HG03135 (cell line): ENCODE results near the gene CWC25.

Source experiments
- ATAC-seq: cut with Tn5 transposase; IDR thresholded peaks from one replicate; pipeline ENCODE4 v1.9.1; 2021; ENCODE audit warnings: mild to moderate bottlenecking, moderate library complexity; ENCODE audit not compliant: unreplicated experiment

CWC25 gene

DNA sequence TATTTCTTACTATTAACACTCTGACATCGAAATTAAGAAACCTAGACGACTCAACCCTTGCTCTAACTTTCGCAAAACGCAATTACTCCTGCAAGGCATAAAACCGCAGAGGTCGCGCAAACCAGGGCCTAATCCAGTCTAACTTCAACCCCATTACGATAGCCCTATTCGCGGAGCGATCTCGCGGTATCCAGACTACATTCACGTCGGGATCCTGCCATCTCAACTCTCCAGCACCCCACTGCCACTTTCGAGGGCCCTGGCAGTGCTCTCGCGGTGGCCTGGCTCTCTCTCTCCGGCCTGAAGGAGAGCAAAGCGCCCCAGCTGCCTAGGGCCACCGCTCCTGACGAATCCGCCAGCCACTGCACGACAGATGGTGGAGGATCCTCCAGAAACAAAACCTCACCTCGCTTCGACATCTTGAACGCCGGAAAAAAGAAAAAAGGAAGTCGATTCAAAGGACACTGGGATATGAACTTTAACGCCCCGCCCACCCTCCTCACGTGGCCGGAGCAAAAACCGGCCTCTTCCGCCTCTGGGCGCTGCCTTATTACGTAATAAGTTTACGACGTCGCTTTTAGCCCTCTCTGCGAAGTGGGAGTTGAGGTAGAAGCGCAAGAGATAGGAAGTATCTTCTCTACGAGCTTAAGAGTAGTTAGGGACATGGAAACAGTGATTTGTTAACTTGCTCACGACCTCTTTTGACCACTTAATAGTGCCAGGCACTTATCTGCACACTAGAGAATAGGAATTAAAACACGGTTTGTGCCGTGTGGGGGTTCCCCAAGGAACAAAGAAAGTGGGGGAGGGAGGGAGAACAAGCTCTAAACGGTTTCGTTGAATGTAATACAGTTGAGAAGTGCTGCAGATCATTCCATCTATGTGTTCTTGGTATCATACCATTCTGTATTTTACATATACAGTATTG is 28.4 kb upstream of the CWC25 start, which contains the start of gene RPL23:
RPL23 (minus strand) TSS at position 430 of the 928 bp plus-strand sequence; CDS start at position 419, 11 bp downstream.
- peak; percentile 81 for ATAC-seq

DNA sequence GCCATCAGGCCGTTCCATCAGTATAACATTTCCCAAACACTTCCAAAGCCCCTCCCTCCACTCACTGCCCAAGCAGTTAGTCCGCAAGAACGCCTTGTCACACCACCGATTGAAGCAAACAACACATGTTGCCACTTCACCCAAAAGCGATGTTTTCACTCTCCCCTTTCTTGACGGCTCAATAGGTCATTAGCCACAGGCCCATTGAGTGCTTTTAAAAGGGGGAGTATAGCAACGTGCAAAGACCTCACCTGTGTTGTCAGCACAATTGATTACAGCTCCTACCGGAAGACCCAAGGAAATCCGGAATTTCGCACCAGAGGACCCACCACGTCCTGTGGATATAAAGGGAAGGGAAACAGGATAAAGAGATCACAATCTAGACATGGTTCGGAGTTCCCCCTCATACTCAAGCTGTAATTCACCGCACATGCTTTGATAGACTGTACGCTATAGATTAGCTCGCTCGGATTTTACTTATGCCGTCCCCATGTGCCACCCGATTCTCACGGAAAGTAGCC is 27.7 kb upstream of the CWC25 start:
- ATAC-seq: no peak

- no peak for ATAC-seq
Measured at GRCh38 chr17:38851434-38851833, 26.3 kb upstream of the CWC25 start.

- no peak for ATAC-seq
Measured at GRCh38 chr17:38850374-38850773, 25.3 kb upstream of the CWC25 start.

DNA sequence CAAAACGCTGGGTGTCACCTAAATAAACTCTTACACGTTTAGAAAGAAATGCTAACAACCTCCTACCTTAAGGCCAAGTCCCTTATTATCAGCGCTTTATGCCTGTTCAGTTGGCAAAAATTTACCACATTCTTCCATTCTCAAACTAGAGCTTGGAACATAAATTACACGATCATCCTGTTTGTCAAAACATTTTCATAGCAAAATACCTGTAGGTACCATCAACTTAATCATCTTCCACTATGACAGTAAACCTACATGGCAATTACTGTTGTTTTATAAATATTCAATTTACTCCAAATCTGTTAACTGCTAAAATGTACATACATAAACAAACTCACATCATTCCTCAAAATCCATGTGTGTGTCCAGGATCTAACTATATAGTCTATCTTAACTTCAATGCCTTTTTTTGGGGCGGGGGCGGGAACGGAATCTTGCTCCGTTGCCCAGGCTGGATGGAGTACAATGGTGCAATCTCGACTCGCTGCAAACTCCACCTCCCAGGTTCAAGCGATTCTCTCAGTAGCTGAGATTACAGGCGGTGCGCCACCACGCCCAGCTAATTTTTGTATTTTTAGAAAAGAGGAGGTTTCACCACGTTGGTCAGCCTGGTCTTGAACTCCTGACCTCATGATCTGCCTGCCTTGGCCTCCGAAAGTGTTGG is 24.0 kb upstream of the CWC25 start:
- no peak for ATAC-seq

DNA sequence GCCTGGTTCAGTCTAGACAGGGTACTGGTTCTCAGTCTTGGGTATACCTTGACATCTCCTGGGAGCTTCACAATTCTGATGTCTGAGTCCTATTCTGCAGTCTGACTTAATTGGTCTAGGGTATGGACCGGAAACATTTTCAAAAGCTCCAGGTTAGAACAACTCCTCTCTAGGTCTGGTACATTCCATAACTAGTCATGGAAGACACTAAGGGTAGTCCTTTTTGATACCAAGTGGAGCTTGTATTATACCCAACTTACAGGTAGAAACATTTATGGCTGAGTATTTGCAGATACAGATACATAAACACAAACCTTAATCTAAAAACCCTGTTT is 23.4 kb upstream of the CWC25 start:
- no peak for ATAC-seq

DNA sequence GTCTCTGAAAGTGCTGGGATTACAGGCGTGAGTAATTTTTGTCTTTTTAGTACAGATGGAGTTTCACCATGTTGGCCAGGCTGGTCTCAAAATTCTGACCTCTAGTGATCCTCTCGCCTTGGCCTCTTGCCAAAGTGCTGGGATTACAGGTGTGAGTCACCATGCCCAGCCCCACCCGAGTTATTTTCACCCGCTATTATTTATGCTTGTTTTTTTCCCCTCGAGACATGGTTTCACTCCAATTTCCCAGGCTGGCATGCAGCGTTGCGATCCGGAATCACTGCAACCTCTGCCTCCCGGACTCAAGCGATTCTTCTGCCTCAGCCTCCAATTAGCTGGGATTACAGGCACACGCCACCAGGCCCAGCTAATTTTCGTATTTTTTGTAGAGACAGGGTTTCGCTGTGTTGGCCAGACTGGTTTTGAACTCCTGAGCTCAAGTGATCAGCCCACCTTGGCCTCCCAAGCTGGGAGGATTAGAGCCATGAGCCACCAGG is 19.2 kb upstream of the CWC25 start:
- no peak for ATAC-seq

DNA sequence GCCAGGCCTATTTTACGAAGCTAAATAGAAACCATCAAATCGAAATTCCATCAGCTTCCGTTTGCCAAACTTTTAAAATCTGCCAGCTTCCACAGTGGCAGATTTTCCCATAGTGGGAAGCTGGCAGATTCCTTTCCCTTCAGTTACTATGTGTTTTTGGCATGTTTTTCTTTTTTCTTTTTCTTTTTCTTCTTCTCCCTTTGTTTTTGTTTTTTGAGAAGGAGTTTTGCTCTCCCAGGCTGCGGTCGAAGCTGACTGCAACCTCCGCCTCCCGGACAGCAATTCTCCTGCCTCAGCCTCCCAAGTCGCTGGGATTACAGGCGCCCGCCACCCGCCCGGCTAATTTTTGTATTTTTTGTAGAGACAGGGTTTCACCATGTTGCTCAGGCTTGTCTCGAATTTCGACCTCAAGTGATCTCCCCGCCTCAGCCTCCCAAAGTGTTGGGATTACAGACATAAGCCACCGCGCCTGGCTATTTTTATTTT is 684 bp upstream of the CWC25 start:
- no peak for ATAC-seq

GRCh38 chr17:38815576-38816193 is 9.4 kb downstream of the CWC25 start:
- ATAC-seq: no peak

DNA sequence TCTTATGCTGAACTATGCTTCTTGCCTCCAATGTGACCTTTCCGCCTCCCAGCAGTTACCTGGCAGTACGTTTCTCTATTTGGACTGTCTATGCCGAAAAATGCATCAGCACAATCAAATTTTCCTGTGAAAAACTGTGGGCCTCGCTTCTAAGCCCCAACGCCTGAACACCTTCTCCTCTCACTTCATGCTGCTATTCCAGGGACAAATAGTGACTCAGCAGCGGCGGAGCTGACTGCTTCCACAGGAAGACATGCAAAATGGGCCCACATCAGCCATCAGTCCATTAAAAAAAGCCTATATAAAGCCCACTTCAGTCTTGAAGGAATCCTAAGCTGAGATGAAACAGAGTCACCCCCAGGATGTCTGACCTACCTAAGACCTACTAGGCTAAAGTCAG is 15.3 kb downstream of the CWC25 start:
- ATAC-seq: no peak

DNA sequence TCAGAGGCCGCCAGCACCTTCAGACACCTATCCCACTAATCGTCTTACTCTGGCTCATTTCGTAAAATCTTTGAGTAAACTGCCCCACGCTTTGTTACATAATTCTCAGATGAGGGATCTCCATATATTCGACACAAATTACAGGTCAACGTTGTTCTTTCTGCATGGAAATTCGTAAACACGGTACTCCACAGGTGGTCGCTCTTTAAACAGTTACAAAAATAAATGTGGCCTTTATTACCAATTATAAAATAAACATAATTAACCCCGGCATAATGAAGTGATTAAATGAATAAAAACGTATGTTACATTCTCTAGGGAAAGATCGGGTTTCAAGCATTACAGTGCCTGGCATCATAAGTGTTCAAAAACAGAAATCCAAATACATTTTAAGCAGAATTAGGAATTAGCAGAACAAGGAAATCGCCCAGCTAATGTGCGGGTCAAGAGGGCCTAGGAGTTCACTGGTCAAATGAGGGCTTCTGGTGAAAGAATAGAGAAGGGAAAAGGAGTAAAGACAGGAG is 24.8 kb downstream of the CWC25 start:
- ATAC-seq: no peak

DNA sequence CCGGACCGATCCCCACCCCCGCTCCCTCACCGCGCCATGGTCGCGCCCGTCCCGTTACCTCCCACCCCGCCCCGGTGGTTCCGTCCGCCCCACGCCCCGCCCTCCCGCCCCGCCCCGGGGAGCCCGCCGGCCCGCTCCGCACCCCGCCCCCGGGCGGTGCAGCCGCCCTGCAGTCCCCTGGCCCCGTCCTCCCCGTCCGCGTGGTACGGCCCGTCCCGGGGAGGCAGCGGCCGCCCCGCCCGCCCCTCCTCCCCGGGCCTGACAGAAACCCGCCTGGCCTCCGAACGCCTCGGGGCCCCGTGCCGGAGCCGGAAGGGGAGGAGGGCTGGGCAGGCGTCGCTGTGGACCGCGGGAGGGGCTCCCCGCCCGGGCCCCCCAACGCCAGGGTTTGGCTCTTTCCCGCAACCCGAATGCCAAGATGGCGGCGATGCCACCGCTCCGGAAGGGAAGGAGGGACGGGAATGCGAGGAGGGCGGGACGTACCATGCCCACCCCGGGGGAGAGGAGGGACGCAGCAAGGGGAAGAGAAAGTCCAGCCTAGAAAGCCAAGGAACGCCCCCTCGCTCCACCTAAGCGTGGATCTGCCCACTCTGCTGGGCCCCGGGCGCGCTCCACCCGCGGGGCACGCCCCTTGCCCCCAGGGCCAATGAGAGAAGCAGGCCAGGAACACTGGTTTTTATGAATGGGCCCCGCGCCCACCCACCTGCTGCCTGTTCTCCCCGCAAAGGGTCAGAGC is 25.5 kb downstream of the CWC25 start, which contains the start of gene PIP4K2B:
PIP4K2B (minus strand) TSS at position 56 of the 736 bp plus-strand sequence. CDS start 132 bp downstream, outside the sequence.
- peak; percentile 76 for ATAC-seq

DNA sequence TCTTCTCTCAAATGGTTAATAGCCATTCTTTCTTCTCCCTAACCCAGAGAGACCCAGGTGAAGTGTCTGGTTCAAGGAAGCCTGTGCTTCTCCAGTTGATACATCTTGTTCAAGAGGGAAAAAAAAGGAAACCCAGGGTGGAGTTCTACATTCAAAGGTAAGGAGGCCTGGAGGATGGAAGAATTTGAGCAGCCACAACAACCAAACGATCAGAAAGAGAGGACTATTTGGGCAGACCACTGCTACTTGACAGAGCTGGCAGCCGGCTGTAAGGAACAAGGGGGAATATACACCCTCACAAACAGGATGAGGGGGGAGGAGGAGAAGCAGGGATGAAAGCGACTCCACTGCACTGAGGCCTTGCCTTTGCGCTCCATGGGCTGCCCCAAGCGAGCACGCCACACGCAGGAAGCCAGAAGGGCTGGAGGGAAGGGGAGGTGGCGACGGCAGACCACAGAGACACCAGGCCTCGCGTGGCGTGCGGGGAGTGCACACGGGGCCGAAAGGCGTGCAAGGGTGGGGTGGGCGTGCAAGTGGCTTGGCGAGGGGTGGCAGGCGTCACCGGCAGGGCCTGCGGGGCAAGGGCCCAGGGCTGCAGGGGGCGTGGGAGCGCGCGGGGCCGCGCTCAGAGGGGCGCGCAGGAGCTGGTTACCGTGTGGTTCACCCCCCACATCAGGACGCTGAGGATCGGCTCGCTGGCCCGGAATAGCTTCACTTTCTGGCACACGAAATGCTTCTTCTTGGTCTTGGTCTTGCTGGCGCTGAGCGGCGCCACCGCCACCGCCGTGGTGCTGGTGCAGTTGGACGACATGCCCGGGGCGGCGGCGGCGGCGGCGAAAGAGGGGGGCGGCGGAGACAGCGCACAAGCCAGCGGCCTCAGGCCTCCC is 26.3 kb downstream of the CWC25 start:
- peak; percentile 30 for ATAC-seq

- no peak for ATAC-seq
Measured at GRCh38 chr17:38797828-38798227, 27.3 kb downstream of the CWC25 start.

GRCh38 chr17:38797158-38797490 is 28.0 kb downstream of the CWC25 start:
- ATAC-seq: no peak

DNA sequence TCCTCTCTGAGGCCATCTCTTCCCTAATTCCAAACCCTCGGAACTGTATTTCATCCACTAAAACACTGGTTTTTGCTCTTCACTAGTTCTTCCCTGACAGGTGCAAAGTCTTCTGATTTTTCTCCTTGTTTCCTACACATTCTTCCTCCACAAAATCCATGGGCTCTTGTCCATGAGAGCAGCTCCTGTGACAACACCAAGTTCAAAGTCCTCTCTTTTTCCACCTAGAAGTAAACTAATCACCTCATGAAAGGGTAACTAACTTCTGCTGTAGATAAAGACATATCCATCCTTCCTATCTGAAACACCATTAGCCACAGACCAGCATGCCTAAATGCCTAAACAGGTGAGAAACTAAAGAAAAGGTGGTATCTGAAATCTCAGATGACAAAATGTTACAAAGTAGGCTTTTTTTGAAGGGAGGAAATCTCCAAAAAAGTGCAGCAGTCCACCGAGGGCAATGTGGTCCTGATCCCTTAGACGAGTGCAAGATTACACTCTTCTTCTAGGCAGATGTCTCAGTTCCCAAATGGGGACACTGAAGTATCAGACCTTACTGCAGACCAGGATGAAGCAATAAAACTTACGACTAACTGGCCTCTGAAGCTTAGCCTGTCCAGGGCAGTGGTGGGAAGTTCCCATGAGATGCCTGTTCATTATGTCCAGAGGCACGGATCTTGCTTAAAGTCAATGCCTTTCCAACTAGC is 28.5 kb downstream of the CWC25 start:
- ATAC-seq: no peak

GRCh38 chr17:38794221-38794620 is 30.9 kb downstream of the CWC25 start:
- ATAC-seq: no peak

DNA sequence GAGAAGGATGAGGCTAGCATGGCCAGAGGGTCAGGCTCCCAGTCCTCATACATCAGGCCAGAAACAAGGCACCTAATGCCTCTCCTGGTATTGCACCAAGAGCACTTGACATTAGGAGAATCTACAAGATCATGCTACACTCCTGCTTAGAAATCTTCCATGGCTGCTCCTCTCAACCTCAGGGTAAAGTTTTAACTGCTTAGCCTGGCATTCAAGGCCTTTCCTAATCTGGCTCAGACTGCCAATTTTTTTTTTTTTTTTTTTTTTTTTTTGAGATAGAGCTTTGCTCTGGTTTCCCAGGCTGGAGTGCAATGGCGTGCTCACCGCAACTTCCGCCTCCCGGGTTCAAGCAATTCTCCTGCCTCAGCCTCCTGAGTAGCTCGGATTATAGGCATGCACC is 34.0 kb downstream of the CWC25 start:
- no peak for ATAC-seq
